Esophagus muscularis mucosa (tissue), 4 donors: Measurements from ENCODE around the gene EEF2. TPM values are rescaled to one million over a fixed set of nuclear protein-coding genes. Genes with fewer than 3 reads are reported as not detected.

Experiments used
- DNase-seq: peaks from one replicate; pipeline ENCODE4 v3.0.0-alpha.2; 2017; ENCODE audit errors: extremely low spot score
- H3K27ac ChIP-seq, 4 donors: fragments of 200-600 bp; sonication (generic); replicated peaks in 1 of 4; 1 replicate in 3 of 4; 2 replicates in 1 of 4; pipeline ENCODE4 v1.5.1; 2016 to 2019; ENCODE audit warnings: mild to moderate bottlenecking in 1 of 4
- H3K27me3 ChIP-seq, 4 donors: fragments of 200-600 bp; sonication (generic); one replicate each; pipeline versions ENCODE4 v1.5.1 to v1.6.0; 2016 to 2019
- H3K36me3 ChIP-seq, 4 donors: fragments of 200-600 bp; sonication (generic); one replicate each; pipeline ENCODE4 v1.5.1; 2016 to 2019
- H3K4me1 ChIP-seq, 4 donors: fragments of 200-600 bp; sonication (generic); one replicate each; pipeline ENCODE4 v1.5.1; 2016 to 2019
- H3K4me3 ChIP-seq, 4 donors: fragments of 200-600 bp; sonication (generic); 1 replicate in 2 of 4; 2 replicates in 2 of 4; pipeline ENCODE4 v1.5.1; 2016 to 2019; ENCODE audit warnings: mild to moderate bottlenecking in 4 of 4, moderate library complexity in 1 of 4
- H3K9me3 ChIP-seq, 4 donors: fragments of 200-600 bp; sonication (generic); 1 replicate in 3 of 4; 2 replicates in 1 of 4; pipeline ENCODE4 v1.5.1; 2016 to 2019
- EP300 ChIP-seq: sonication (generic); formaldehyde crosslinking; IDR thresholded peaks from one replicate; pipeline ENCODE4 v1.6.1; 2017; ENCODE audit warnings: antibody characterized with exemption
- POLR2A ChIP-seq: fragments of 450-650 bp; IDR thresholded peaks from one replicate; pipeline ENCODE4 v1.6.1; 2017; ENCODE audit warnings: antibody characterized with exemption, moderate library complexity, mild to moderate bottlenecking, low read depth
- POLR2AphosphoS5 ChIP-seq, 2 donors: sonication (generic); formaldehyde crosslinking; IDR thresholded peaks; one replicate each; pipeline ENCODE4 v1.6.1; 2017; ENCODE audit warnings: antibody characterized with exemption in 2 of 2
- WGBS: methylation state at CpG from one replicate; pipeline ENCODE4 v1.1.5; 2018; 5-methylcytosine and 5-hydroxymethylcytosine counted together
- intact Hi-C: fragments of 100-400 bp; cut with DNase I; formaldehyde crosslinking; loops from one replicate; pipeline ENCODE4 v1.15.1; 2023
- total RNA-seq, 4 donors: library from RNA; depleted of rRNA; stranded (reverse); fragments of >200 nt; gene quantifications; one replicate each; pipeline versions ENCODE4 v1.1.0 to v1.2.1, GENCODE V29; 2016
- TF ChIP-seq, protein P1 (sequence below), 3 experiments: fragments of 200-600 bp in 2 of 3; fragments of 450-650 bp in 1 of 3; sonication (generic) in 2 of 3; IDR thresholded peaks; one replicate each; pipeline ENCODE4 v1.5.1; 2017 to 2019; ENCODE audit warnings: antibody characterized with exemption in 3 of 3, mild to moderate bottlenecking in 2 of 3, moderate library complexity in 1 of 3

The EEF2 gene
- total RNA-seq, 4 donors from 2014 or later = 2,280 to 3,286 (median 2,635) TPM

DNA sequence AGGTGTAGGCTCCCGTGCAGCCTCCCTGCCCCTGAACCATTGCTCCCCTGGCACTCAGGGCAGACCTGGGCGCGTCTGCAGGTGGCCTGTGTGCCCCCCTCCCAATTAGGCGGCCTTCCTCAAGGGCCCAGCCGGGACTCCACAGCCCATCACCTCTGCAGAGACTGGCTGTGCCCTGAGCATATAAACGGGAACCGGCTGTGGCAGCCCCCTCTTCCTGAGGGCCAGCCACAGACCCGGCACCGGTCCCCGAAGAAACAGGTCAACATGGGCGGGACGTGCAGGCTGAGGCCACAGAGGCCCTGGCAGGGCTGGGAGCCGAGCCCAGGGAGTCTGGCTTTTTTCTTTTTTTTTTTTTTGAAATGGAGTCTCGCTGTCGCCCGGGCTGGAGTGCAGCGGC, 34.3 kb upstream of the EEF2 start:
- TF ChIP-seq, protein P1, sequence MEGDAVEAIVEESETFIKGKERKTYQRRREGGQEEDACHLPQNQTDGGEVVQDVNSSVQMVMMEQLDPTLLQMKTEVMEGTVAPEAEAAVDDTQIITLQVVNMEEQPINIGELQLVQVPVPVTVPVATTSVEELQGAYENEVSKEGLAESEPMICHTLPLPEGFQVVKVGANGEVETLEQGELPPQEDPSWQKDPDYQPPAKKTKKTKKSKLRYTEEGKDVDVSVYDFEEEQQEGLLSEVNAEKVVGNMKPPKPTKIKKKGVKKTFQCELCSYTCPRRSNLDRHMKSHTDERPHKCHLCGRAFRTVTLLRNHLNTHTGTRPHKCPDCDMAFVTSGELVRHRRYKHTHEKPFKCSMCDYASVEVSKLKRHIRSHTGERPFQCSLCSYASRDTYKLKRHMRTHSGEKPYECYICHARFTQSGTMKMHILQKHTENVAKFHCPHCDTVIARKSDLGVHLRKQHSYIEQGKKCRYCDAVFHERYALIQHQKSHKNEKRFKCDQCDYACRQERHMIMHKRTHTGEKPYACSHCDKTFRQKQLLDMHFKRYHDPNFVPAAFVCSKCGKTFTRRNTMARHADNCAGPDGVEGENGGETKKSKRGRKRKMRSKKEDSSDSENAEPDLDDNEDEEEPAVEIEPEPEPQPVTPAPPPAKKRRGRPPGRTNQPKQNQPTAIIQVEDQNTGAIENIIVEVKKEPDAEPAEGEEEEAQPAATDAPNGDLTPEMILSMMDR (IDR thresholded peaks at IDR 0.05) = no peak
- TF ChIP-seq POLR2AphosphoS5 (IDR thresholded peaks at IDR 0.05) (no peak), POLR2A (no peak), EP300 (no peak)
- intact Hi-C loops = loop anchor here (5.0 kb wide), 1 partner anchor 38 kb away; no protein-coding TSS in a partner anchor
- no peak for DNase-seq
- H3K36me3 ChIP-seq = peaks cover 0 to 31% (median 23%) of the 10 kb centered on the region in 4 donors
- no peaks in the 10 kb centered on the region for H3K27me3 ChIP-seq
- H3K27ac ChIP-seq = peak overlapping the region; percentile 27 to 78 (median 50)
- H3K4me1 ChIP-seq = peaks cover 26 to 73% (median 50%) of the 10 kb centered on the region in 4 donors
- WGBS = 75% methylated on average over 17 of the region's 17 CpGs
- no peak overlapping the region for H3K4me3 ChIP-seq
- H3K9me3 ChIP-seq = no peaks in the 10 kb centered on the region

DNA sequence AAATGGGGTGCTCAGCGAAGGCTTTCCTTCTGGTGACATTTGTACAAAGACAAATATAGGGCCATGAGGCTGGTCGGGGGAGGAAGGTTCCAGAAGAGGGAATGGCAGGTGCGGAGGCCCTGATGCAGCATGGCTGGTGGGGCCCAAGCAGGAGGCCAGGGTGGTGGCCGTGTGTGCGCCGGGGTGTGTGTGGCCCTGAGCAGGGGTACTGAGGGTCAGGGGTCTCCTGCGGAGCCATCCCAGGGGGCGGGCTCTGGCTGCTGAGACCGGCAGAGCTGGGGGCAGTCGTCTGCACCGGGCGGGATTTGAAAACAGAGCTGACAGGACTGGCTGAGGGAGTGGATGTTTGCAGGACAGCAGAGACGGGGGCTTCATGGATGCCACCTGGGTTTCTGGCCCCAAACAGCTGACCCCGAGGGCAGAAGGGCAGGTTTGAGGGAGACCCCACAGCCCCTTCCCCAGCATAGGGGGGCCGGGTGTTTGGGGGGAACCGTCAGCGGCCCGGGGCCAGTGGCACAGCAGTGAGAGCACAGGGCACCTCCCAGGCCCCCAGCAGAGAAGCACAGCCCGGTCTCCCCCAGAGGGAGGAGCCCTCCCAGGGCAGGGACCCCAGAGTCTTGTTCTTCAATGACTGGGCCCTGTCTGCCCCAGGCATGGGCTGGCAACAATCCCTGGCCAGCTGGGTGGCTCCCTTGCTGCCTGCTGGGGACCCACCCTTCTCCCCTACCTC, 33.7 kb upstream of the EEF2 start:
- 91% methylated on average over 18 of the region's 19 CpGs for WGBS
- no peaks in the 10 kb centered on the region for H3K9me3 ChIP-seq
- H3K27me3 ChIP-seq = no peaks in the 10 kb centered on the region
- H3K36me3 ChIP-seq = peaks cover 2 to 32% (median 23%) of the 10 kb centered on the region in 4 donors
- TF ChIP-seq POLR2AphosphoS5 (IDR thresholded peaks at IDR 0.05) (no peak), POLR2A (no peak), EP300 (no peak)
- TF ChIP-seq, protein P1 (IDR thresholded peaks at IDR 0.05) = no peak
- peaks cover 32 to 76% (median 56%) of the 10 kb centered on the region in 4 donors for H3K4me1 ChIP-seq
- DNase-seq = no peak
- intact Hi-C loops = loop anchor here (5.0 kb wide), 1 partner anchor 38 kb away; no protein-coding TSS in a partner anchor
- H3K4me3 ChIP-seq = no peak overlapping the region
- H3K27ac ChIP-seq = peak overlapping the region; percentile 27 to 78 (median 50)

DNA sequence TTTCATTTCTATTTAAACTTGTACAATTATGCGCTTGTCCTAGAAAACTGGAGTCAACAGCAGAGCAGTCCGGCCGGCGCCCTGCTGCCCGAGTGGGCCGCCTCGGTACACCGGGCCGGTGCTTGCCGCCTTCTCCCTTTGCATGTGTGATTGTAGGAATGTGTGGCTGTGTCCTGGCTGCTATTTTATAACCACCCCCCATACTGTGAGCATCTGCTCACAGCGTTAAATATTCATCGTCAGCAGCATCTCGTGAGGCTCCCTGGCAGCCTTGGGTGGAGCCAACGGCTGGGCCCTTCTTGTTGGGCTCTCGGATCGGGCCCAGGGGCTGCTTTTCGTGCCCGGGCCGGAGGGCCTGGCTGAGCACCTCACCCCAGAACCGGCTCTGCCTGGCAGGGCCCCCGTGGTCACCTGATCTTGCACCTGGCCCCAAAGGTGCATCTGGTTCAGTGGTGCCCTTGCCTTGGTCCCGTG, 32.9 kb upstream of the EEF2 start:
- no peaks in the 10 kb centered on the region for H3K27me3 ChIP-seq
- intact Hi-C loops = loop anchor here (5.0 kb wide), 1 partner anchor 39 kb away; no protein-coding TSS in a partner anchor
- no peaks in the 10 kb centered on the region for H3K9me3 ChIP-seq
- WGBS = 84% methylated on average over 22 of the region's 22 CpGs
- H3K27ac ChIP-seq = peak overlapping the region in 2 of 4 donors; percentile 47 to 78
- no peak for DNase-seq
- H3K36me3 ChIP-seq = peaks cover 10 to 40% (median 24%) of the 10 kb centered on the region in 4 donors
- no peak for TF ChIP-seq EP300
- no peak for TF ChIP-seq POLR2AphosphoS5 (IDR thresholded peaks at IDR 0.05)
- TF ChIP-seq, protein P1 (IDR thresholded peaks at IDR 0.05) = no peak
- no peak for TF ChIP-seq POLR2A
- H3K4me1 ChIP-seq = peaks cover 38 to 77% (median 64%) of the 10 kb centered on the region in 4 donors
- H3K4me3 ChIP-seq = no peak overlapping the region

DNA sequence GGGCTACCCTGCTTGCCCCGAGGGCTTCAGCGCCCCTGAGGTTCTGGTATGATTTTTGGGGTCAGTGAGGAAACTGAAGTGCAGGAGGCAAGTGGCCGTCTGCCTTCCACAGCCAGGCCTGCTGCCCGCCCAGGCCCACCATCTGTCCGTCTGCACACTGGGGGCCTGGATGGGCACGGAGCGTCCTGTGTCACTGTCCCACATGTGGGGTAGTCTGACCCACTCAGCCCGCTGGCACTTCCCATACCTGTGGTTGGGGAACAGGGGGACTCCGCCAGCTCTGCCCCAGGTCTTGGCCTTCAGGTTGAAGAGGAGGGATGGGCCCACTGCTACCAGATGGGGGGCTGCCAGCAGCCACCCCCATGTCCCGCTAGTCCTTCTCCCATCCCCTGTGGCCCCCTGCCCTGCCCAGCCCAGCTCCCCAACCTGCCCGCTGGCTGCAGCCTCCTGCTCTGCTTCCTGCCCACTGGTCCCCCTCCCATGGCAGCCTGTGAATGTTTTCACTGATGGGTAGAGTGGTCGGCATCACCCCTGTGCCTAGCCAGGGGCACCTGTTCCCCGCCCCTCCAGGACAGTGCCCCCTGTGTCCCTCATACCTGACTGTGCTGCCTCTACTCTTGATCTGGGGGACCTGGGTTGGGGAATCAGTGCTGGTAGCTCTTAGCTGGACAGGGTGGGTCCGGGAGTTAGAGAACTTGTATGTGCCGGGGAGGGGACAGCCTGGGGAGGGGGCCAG, 31.8 kb upstream of the EEF2 start:
- WGBS = 91% methylated on average over 9 of the region's 15 CpGs
- TF ChIP-seq POLR2AphosphoS5 (IDR thresholded peaks at IDR 0.05) = no peak
- TF ChIP-seq, protein P1 (IDR thresholded peaks at IDR 0.05) = no peak
- TF ChIP-seq EP300 = no peak
- TF ChIP-seq POLR2A = no peak
- Histone ChIP-seq H3K27me3 (no peaks in the 10 kb centered on the region), H3K36me3 (peaks cover 14 to 44% (median 29%) of the 10 kb centered on the region in 4 donors), H3K4me1 (peaks cover 45 to 88% (median 75%) of the 10 kb centered on the region in 4 donors), H3K27ac (peak overlapping the region; percentile 72 to 84 (median 74)), H3K9me3 (no peaks in the 10 kb centered on the region), H3K4me3 (no peak overlapping the region)
- intact Hi-C loops = loop anchor here (5.0 kb wide), 1 partner anchor 40 kb away; no protein-coding TSS in a partner anchor
- no peak for DNase-seq
